ENCODE measurements around the gene BNIP5.
"Not testable (repeated sequence)": the region's sequence is repeated elsewhere in the genome, so short reads cannot be mapped to it uniquely, and the experiment has no call there.

The BNIP5 gene

DNA sequence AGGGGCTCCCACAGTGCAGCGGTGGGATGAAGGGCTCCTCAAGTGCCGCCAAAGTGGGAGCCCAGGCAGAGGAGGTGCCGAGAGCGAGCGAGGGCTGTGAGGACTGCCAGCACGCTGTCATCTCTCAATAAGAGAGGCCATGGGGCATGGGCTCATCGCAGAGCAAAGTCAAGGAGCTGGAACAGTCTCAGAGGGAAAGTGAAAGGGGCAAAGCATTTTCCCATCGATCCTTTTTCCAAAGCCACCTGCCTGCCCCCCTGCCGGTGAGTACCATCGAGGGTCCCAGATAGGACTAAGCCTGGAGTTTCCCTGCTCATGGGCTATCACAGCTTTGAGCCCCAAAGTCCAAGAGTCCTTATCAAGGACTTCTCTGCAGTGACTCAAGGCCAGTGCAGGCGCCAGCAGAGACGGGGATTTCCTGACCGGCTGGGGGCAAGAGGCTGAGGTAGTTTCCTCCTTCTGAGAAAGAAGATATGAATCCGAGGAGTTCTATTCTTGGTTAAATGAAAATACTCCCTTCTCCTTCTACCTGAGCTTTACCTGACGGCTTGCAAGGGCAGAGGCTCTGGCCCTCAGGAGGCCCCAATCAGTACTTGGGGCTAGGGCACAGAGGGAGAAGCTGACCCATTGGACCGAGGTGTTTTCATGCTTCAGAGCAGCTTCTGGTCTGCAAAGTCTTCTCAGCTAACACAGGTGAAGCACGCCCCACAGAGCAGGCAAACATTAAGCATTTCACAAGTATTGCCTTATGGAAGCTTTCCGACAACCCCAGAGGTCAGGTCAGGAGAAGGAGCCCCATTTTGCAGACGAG lies 28.2 kb upstream of the BNIP5 start:
- ATAC-seq: peak; percentile 71 to 74

DNA sequence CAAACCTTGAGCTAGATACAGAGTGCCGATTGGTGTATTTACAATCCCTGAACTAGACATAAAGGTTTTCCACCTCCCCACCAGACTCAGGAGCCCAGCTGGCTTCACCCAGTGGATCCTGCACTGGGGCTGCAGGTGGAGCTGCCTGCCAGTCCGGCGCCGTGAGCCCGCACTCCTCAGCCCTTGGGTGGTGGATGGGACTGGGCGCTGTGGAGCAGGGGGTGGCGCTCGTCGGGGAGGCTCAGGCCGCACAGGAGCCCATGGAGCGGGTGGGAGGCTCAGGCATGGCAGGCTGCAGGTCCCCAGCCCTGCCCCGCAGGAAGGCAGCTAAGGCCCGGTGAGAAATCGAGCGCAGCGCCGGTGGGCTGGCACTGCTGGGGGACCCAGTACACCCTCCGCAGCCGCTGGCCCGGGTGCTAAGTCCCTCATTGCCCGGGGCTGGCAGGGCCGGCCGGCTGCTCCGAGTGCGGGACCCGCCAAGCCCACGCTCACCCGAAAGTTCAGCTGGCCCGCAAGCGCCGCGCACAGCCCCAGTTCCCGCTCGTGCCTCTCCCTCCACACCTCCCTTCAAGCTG lies 27.5 kb upstream of the BNIP5 start:
- not testable (repeated sequence) for ATAC-seq

DNA sequence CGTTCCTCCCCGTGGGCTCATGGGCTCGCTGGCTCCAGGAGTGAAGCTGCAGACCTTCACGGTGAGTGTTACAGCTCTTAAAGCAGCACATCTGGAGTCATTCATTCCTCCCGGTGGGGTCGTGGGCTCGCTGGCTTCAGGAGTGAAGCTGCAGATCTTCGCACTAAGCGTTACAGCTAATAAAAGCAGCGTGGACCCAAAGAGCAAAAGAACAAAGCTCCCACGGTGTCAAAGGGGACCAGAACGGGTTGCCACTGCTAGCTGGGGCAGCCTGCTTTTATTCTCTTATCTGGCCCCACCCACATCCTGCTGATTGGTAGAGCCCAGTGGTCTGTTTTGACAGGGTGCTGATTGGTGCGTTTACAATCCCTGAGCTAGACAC lies 26.7 kb upstream of the BNIP5 start:
- ATAC-seq: not testable (repeated sequence)

DNA sequence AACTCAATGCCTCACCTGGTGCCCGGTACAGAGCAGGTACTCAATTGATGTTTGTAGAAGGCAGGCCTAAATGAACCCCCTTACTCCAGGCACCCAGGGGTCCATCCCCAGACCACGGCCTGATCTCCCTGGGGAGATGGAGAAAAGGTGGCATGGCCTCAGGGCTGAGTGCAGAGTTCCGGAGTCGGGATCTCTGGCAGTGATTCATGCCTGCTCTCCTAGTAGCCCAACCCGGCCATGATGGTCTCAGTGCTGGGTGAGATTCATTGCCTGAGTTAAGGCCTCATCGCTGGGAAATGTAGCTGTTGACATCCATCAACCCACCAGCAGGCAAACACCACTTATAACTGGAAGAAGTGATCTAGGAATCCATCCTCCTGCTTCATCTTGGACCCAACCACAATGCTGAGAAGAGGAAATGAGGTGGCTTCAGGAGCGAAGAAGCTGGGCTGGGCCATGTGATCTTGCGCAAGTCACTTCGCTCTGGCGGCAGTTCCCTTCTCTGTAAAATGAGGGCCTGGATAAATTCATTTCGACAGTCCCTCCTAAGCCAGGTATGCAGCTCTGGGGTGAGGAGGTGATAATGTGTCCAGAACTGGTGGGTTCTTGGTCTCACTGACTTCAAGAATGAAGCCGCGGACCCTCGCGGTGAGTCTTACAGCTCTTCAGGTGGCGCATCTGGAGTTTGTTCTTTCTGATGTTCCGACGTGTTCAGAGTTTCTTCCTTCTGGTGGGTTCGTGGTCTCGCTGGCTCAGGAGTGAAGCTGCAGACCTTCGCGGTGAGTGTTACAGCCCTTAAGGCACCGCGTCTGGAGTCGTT lies 26.1 kb upstream of the BNIP5 start:
- ATAC-seq: no peak

DNA sequence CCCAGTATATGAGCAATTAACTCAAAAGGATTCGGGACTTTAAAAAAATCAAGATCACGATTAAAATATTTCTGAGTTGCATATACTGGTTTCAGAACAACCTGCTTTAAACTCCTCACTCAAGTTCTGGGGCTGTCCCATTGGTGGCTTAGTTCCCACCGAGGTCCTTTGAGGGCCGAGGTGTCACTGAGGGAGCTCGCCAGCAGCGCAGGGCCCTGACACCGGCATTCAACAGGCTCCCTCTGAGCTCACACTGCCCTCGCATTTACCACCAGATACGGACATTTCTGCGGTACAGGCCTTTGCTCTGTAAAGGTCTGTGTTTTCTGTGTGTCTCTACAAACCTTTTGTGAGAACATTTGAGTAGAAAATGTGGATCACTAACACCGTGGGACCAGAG lies 24.4 kb upstream of the BNIP5 start:
- no peak for ATAC-seq

DNA sequence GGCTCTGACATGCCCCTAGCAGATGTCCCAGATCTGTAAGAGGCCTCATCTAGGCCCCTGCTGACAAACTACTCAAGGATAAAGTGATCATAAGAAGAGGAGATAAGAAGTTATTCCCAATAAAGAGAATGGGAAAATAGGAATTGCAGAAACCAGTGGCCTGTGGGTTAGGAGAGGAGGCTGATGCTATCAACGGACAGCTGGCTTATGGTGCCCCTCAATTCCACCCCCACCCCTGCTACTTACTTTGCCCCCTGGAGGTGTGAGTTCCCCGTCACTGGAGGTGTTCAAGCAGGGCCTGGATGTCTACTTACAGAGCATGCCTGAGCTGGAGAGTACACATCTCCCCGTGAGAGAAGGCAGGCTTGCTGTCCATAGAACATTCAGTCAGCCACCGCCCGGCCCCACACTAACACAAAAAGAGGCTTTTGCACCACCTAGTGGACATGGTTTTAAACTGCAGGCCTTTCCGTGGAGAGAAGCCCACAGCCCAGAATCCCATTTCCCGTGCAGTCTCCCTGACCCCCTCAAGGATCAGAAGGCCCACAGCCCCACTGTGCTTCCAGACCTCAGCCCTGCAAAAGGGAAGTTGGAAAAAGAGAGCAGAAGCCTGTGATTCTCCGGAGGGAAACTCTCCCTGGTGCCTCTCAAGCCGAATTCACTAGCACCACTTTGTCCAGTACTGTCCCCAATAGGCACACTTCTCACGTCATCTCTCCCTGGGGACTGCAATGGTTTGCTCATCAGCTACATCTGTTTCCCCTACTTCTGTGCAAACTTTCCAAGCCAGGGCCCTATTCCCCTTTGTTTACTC lies 23.8 kb upstream of the BNIP5 start:
- peak; percentile 70 to 71 for ATAC-seq

DNA sequence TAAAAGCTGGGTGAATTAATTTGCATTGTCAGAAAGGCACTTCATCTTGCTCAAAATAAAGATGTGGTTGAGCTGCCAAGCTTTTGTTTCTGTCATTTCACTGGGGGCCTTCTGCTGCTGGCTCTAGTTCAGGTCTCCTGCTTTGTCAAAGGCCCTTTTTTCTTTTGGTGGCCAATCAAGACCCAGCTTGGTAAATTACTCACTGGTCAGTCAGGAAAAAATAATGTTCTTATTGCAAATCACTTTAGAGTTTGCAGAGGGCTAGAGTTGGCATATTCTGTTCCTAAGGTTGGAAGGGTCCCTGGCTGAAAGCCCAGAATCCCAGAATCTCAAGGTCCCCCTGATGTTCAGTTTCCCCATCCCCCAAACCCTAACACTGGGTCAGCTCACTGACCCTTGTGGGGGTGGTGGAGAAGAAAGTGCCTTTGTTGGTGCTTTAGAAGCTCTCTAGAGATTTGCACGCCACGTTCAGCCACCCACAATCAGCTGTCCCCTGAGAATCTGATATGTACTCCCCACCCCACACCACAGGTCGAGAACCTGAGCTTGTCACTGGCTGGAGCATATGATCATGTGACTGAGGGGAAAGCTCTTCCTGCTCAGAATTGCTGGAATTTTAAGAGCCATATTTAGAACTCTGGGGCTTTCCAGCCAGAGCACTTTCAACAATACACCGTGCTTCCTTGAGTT lies 21.7 kb upstream of the BNIP5 start:
- ATAC-seq: no peak

DNA sequence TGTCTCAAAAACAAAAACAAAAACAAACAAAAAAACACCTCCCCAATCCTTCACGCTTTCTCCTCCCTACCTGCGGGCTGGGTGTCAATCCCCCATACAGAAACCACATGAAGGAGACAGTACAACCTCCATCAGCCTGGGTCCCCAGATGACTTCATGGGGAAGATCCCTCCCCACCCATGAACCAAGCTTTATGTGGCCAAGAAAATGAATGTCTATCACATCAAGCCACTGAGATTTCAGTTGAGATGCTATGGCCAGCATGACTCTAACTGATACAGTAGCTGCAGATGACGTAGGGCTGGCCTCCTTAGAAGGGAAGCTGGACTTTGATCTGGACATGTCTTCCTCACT lies 21.2 kb upstream of the BNIP5 start:
- peak in 1 of 2 donors; percentile 44 for ATAC-seq

DNA sequence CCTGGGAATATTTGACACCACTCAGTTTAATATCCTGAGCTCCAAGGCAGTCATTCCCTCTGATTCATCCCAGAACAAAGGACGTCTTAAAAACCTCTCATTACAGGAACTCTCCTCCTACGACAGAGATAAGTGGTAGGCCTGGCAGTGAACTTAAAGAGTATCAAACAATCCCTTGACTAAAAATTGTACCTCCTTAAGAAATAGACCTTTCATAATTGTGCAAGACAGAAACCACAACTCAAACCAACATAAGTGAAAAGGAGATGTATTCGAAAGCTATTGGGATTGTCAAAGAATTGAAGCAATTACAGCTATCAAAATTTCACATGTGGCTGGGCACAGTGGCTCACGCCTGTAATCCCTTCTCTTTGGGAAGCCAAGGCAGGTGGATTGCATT lies 19.1 kb upstream of the BNIP5 start:
- peak in 1 of 2 donors; percentile 44 for ATAC-seq

DNA sequence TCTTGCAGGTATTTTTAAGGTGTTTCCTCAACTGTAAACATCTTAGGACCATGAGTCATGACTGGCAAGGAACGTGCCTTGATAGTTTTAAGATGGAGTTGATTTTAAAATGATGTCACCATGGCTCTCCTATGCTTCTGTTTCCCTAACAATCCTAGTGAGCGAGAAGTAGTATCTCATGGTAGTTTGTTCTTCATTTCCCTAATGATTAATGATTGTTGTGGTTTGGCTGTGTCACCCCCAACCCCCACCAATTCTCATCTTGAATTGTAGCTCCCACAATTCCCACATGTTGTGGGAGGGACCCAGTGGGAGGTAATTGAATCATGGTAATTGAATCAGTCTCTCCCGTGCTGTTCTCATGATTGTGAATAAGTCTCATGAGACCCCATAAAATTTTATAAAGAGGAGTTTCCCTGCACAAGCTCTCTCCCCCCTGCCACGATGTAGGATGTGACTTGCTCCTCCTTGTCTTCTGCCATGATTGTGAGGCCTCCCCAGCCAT lies 16.8 kb upstream of the BNIP5 start:
- no peak for ATAC-seq

DNA sequence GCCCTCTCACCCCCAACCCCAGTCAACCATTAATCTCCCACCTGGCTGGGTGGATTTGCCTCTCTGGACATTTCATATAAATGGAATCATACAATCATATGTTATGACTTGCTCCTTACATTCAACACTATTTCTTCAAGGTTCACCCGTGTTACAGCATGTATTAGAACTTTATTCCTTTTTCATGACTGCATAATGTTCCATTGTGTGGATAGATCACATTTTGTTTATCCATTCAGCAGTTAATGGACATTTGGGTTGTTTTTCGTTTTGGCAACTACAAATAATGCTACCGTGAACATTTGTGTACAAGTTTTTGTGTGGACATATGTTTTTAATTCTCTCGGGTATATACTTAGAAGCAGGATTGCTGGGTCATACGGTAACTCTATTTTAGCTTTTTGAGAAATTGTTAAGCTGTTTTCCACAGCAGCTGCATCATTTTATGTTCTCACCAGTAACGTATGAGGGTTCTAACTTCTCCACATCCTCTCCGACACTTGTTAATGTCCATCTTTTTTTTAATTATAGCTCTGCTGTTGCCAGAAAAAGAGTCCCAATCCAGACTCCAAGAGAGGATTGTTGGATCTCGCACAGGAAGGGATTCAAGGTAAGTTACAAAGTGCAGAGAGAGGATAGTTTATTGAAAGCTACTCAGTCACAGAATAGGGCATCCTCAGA lies 15.9 kb upstream of the BNIP5 start:
- no peak for ATAC-seq

DNA sequence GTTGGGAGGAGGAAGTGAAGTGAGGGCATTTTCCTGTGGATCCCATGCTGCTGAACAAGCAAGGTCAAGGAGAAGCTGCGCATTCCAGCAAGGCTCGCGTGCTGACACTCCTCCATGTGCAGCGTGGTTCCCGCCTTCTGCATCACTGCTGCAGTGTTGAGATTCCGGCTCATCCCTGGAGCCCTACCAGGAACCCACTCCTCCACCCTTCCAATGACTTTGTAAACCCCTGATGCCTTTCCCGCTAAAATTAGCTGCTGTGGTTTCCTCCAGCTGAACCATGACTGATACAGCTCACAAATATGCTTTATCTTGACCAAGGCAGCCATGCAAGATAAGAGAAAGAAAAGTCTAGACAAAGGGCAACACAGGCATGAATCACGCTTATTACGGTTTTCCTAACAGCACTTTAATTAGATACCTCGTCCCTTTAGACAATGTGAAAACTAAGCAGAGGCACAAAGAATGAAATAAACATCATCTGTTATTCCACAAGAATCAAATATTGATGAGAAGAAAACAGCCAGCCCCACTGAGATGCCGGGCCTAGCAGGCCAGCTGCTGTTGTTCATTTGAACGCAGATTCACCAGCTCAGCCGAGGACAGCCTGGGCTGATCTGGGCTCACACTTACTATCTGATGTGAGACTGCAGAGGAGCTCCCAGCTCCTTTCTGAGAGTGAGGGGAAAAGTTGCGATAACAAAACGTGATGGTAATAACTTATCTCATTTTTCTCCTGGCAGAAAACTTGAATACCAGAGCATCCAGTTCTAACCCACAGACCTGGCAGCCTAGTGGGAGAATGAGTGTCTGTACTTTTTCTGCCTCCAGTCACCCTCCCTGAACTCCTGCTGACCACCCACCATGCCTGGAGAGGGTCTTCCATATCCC lies 14.2 kb upstream of the BNIP5 start:
- ATAC-seq: no peak

DNA sequence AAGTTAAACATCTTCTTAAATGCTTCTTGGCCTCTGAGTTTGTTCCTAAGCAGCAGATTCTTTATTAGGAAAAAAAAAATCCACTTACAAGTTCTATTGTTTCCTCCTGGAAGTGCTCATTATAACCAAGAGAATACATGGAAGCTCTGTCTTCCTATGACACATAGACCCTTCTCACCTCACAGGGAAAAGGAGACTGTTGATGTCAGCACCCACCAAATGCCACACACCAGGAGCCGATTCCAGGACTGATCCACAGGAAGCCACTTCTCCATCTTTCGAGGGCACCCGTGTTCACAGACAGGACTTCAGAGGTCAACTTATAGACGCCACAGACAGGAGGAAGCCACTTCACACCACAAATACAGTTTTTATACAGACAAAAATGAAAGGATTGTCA lies 13.4 kb upstream of the BNIP5 start:
- no peak for ATAC-seq

DNA sequence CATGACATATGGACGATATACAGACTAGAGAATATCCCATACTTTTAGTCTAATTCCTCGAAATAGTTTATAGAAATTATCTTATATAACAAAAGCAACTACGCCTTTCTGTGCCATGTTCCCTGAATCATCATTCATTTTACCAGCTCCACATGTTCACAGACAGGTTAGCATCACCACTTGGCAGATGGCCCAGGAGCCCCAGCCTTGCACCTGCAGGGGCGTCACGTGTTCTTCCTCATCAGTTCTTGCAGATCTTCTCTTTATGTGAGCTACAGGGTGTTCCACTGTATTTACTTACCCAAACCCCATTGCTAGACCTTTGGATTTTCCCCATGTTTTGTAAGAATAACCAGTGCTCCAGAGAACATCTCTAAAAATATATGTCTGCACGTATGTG lies 12.6 kb upstream of the BNIP5 start:
- no peak for ATAC-seq

DNA sequence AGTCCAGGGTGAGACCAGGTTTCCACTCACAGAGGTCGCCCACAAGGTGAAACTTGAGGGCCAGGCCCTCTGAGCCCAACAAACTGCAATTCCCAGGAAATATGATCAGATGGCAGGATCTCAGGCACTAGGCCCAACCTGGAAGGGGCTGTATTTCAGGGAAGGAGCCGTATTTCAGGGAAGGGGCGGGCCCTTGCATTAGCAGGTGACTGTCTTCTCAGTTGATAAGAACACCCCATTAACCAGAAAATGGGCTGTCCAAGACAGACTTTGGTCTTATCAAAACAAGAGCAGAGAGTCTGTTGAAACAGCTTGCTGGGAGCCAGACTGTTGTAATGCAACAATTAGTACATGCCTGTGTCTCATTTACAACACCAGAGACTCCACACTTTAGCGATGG lies 10.9 kb upstream of the BNIP5 start:
- ATAC-seq: no peak

DNA sequence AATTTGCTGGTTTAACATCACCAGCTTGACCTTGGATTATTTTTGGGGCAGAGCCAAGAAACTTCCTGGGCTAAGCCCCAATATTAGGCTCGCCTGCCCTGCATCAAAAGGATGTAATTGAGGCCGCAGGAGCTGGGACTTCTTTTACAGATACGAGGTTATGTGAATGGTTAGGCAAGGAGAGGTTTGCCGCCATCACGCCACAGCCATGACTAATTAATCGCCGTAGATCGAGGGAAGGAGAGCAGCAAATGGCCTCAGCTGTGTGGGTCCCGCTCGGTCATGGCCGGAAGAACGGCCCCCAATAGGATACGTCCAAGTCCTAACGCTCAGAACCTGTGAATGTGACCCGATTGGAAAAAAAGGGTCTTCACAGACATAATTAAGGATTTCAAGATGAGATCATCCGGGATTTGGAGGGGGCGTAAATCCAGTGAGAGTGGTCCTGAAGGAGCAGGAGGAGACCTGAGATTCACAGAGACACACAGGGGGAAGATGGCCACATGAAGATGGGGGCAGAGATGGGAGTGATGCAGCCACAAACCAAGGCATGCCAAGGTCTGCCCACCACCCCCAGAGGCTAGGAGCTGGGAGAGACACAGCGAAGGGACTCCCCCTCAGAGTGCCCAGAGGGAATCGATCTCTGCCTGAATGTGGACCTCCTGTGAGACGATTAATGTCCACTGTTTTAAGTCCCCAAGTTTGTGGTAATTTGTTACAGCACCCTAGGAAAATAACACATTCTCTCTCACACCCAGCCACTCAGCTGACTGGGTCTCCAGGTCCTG lies 10.0 kb upstream of the BNIP5 start:
- no peak for ATAC-seq

DNA sequence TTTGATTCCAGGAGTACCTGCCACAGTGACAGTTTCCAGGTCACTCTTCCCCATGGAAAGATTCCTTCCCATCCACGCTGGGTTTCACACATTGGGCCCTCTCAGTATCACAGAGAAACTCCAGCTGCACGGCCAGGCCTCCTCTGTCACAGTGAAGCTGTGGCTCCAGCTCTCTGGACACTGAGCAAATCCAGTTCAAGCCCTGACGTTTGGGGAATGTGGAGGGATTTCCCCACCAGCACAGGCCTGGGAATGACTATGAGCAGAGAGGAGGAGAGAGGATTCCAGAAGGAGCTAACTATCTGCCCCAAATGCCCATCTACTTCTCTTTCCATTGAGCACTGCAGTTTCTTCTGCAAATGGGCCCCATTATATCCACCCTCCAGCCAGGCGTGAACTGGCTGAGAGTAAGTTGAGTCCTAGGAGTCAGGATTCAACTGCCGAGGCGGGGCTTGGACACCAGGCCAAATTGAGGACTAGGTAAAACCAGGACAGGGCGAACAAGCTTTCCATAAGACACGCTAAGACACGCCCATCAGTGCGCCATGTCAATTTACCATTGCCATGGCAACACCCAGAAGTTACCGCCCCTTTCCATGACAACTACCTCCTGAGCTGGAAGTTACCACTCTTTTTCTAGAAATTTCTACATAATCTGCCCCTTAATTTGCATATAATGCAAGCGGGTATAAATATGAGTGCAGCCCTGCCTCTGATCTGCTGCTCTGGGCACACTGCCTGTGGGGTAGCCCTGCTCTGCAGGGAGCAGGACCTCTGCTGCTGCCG lies 9.2 kb upstream of the BNIP5 start:
- ATAC-seq: no peak

DNA sequence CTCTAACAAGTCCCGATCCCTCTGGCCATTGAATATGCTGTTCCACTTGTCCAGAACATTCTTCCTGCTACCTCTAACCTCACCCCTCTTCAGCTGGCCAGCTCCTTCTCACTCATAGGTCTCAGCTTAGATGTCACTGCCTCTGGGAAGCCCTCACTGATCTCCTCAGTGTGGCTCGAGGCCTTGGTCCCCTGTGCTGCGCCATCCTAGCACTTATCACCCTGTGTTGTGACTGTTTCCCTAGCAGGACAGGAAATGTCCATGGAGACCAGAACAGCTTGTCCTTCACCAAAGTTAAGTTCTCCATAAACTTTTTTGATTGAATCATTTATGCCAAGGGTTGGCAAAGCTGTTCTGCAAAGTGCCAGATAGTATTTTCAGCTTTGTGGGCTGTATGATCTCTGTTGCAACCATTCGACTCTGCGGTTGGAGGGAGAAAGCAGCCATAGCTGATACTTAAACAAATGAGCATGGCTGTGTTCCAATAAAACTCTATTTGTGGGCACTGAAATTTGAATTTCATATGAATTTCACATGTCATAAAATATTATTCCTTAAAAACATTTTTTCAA lies 6.5 kb upstream of the BNIP5 start:
- no peak for ATAC-seq
